ENCODE data around the gene PTX4. TPM values are rescaled to one million over a fixed set of nuclear protein-coding genes. Genes with fewer than 3 reads are reported as not detected.

Gene PTX4
- total RNA-seq, 4 donors from 2014 or later = not detected

DNA sequence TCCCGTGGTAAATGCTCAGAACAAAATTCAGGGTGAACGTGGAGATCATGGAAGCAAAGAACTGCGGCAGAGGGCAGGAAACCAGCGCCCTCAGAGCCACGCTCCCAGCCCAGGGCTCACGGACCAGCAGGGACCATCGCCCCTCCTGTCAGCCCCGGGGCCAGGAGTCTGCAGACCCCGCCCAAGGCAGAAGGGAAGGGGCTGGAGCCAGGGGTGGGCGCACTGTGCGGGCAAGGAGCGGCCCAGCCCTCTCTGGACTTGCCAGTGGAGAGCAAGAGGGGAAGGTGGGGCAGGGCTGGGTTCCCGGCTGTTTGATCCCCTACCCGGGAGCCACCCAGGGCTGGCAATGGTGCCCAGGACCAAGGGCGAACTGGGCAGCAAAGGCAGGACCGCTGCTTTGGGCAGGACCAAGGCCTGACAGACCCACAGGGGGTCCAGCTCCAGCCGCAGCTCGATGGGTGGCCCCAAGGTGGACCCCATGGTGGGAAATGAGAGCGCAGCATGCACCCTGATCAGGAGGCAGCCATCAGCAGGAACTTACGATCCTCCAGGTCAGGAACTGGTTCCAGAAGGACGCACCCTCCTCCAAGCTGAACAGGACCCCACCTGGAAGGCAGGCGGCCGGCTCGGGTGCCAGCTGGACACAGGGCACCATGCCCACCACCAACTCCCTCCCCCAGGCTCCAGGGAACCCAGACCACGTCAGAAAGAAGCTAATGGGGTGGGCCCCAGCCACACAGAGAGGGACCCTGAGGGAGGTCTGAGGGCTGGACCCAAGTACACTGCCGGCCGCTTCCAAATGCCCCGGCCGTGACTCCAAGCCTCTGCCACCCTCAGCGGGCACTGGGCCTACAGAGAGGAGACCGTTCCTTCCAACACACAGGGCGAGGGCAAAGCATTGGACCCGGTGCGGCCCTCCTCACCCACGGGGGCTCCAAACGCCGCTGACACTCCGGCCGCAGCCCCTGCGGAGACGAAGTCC, 33.3 kb downstream of the PTX4 start:
- 94 to 96% methylated on average over 32 to 36 of the region's 41 CpGs for WGBS, 2 donors
- H3K4me3 ChIP-seq (ENCODE audit: low read depth, poor library complexity, severe bottlenecking) = no peak overlapping the region
- TF ChIP-seq POLR2A (IDR thresholded peaks at IDR 0.05) = no peak
- TF ChIP-seq, protein P1, sequence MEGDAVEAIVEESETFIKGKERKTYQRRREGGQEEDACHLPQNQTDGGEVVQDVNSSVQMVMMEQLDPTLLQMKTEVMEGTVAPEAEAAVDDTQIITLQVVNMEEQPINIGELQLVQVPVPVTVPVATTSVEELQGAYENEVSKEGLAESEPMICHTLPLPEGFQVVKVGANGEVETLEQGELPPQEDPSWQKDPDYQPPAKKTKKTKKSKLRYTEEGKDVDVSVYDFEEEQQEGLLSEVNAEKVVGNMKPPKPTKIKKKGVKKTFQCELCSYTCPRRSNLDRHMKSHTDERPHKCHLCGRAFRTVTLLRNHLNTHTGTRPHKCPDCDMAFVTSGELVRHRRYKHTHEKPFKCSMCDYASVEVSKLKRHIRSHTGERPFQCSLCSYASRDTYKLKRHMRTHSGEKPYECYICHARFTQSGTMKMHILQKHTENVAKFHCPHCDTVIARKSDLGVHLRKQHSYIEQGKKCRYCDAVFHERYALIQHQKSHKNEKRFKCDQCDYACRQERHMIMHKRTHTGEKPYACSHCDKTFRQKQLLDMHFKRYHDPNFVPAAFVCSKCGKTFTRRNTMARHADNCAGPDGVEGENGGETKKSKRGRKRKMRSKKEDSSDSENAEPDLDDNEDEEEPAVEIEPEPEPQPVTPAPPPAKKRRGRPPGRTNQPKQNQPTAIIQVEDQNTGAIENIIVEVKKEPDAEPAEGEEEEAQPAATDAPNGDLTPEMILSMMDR (IDR thresholded peaks at IDR 0.05) = no peak
- DNase-seq (ENCODE audit: low spot score in 2 of 2) = no peak
- intact Hi-C loops (cut with DNase I; ENCODE audit: low total_unique reads) = no loop called here

- intact Hi-C loops (cut with DNase I; ENCODE audit: low total_unique reads) = no loop called here
- TF ChIP-seq POLR2A (IDR thresholded peaks at IDR 0.05) = no peak
- TF ChIP-seq, protein P1 (IDR thresholded peaks at IDR 0.05) = no peak
- 82 to 97% methylated on average over 3 to 7 of the region's 17 CpGs for WGBS, 2 donors
- H3K4me3 ChIP-seq (ENCODE audit: low read depth, poor library complexity, severe bottlenecking) = no peak overlapping the region
- DNase-seq (ENCODE audit: low spot score in 2 of 2) = no peak
Measured at GRCh38 chr16:1454561-1454960, 34.2 kb downstream of the PTX4 start.

DNA sequence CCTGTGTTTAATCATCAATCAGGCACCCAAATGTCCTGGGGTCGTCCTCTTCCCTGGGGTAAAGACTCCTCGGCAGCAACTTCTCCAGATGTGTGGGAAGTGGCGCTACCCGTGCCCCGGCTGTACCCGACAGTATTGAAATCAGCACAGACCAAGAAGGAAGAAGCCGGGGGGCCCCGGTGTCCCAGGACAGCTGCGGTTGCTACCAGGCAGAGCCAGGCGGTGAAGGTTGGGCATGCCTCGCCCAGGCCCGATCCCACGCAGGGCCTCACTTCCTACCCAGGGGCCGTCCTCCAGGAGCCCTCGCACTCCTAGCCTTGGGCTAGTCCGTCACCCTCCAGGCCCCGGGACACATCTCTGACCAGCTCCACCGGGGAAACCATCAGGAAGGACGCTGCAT, 35.4 kb downstream of the PTX4 start:
- DNase-seq (ENCODE audit: low spot score in 2 of 2) = no peak
- TF ChIP-seq POLR2A (IDR thresholded peaks at IDR 0.05) = no peak
- TF ChIP-seq, protein P1 (IDR thresholded peaks at IDR 0.05) = no peak
- intact Hi-C loops (cut with DNase I; ENCODE audit: low total_unique reads) = no loop called here
- H3K4me3 ChIP-seq (ENCODE audit: low read depth, poor library complexity, severe bottlenecking) = no peak overlapping the region
- WGBS, 2 donors = 92 to 93% methylated on average over 14 to 19 of the region's 19 CpGs

GRCh38 chr16:1452530-1452929, 36.2 kb downstream of the PTX4 start:
- DNase-seq (ENCODE audit: low spot score in 2 of 2) = no peak
- intact Hi-C loops (cut with DNase I; ENCODE audit: low total_unique reads) = no loop called here
- TF ChIP-seq, protein P1 (IDR thresholded peaks at IDR 0.05) = no peak
- TF ChIP-seq POLR2A (IDR thresholded peaks at IDR 0.05) = no peak
- no peak overlapping the region for H3K4me3 ChIP-seq (ENCODE audit: low read depth, poor library complexity, severe bottlenecking)
- WGBS, 2 donors = 95 to 97% methylated on average over 5 to 20 of the region's 20 CpGs

- TF ChIP-seq, protein P1 (IDR thresholded peaks at IDR 0.05) = no peak
- TF ChIP-seq POLR2A (IDR thresholded peaks at IDR 0.05) = no peak
- H3K4me3 ChIP-seq (ENCODE audit: low read depth, poor library complexity, severe bottlenecking) = no peak overlapping the region
- DNase-seq (ENCODE audit: low spot score in 2 of 2) = no peak
- intact Hi-C loops (cut with DNase I; ENCODE audit: low total_unique reads) = no loop called here
- WGBS, 2 donors = 92 to 95% methylated on average over 32 to 34 of the region's 34 CpGs
Measured at GRCh38 chr16:1451702-1452392, 36.9 kb downstream of the PTX4 start.

All from lower leg skin (tissue), 4 donors.